ENCODE results near the gene LIMK2.
A peak's percentile ranks its signal among the peaks of the same experiment; 100 is the strongest.

The LIMK2 gene

DNA sequence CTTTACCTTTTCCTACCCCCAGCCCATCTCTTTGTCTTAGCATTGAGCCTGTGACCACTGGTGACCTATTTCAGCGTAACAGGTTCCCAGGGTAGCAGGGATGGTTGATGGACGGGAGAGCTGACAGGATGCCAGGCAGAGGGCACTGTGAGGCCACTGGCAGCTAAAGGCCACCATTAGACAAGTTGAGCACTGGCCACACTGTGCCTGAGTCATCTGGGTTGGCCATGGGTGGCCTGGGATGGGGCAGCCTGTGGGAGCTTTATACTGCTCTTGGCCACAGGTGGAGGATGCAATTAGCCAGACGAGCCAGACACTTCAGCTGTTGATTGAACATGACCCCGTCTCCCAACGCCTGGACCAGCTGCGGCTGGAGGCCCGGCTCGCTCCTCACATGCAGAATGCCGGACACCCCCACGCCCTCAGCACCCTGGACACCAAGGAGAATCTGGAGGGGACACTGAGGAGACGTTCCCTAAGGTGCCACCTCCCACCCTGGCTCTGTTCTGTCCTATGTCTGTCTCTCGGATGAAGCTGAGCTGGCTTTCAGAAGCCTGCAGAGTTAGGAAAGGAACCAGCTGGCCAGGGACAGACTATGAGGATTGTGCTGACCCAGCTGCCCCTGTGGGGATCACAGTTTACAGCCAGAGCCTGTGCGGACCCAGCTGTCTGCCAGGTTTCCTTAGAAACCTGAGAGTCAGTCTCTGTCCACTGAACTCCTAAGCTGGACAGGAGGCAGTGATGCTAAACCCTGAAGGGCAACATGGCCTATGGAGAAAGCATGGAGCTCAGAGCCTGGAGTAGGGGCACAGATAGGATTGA lies 50.4 kb downstream of the LIMK2 start:
- Mint-ChIP-seq H3K4me3 (no peak overlapping the region), H3K4me1 (ENCODE audit: low read depth) (no peaks in the 10 kb centered on the region), H3K36me3 (ENCODE audit: low read depth) (peaks cover 80% of the 10 kb centered on the region), H3K27ac (no peak overlapping the region), H3K9me3 (no peaks in the 10 kb centered on the region), H3K27me3 (no peaks in the 10 kb centered on the region)
- intact Hi-C loops (cut with micrococcal nuclease), result no loop called here

DNA sequence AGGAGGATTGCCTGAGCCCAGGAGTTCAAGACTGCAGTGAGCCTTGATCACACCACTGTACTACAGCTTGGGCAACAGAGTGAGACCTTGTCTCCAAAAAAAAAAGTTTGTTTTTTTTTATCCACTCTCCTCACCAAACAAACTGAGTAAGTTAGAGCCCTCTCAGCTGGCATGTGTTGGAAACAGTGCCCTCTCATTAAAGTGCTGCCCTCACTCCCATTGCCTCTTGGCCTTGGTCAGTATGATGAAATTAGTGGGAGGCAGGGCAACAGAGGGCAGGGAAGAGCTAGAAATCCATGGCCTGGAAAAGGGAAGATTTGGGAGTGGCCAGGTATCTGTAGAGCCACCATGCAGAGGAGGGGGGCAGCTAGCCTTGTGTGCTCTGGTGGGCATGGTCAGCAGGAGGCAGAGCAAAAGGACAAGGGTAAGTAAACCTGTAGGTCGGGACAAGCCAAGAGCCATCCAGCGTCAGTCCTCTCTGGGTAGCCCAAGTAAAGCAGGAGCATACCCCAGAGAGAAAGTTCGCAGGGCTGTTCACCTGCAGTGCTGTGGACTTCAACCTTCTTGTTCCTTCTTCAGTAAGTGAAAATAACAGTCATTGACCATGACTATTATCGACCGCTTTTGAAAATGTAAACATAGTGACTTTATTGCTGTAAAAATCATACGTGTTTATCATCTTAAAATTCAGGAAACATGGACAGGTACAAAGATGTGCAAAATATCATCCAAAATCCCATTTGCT lies 52.0 kb downstream of the LIMK2 start:
- no peaks in the 10 kb centered on the region for H3K4me1 Mint-ChIP-seq (ENCODE audit: low read depth)
- H3K9me3 Mint-ChIP-seq, result no peaks in the 10 kb centered on the region
- H3K27ac Mint-ChIP-seq, result no peak overlapping the region
- no peaks in the 10 kb centered on the region for H3K27me3 Mint-ChIP-seq
- H3K36me3 Mint-ChIP-seq (ENCODE audit: low read depth), result peaks cover 83% of the 10 kb centered on the region
- intact Hi-C loops (cut with micrococcal nuclease), result no loop called here
- H3K4me3 Mint-ChIP-seq, result no peak overlapping the region

DNA sequence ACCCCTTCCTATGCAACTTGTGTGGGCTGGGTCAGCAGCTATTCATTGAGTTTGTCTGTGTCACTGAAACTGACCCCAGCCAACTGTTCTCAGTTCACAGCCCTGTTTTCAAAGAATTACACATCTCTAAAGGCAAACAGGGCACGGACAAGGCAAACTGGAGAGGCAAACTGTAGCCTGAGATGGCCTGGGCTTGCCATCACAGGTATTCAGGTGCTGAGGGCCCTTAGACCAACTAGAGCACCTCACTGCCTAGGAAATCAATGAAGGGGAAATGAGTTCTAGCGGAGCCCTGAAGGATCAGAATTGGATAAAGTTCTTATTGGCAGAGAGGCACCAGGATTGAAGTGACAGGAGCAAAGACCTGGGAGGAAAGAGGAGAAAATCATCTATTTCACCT lies 56.2 kb downstream of the LIMK2 start:
- intact Hi-C loops (cut with micrococcal nuclease), result no loop called here
- Mint-ChIP-seq H3K27ac (no peak overlapping the region), H3K4me3 (no peak overlapping the region), H3K36me3 (ENCODE audit: low read depth) (peaks cover 78% of the 10 kb centered on the region), H3K9me3 (no peaks in the 10 kb centered on the region), H3K27me3 (no peaks in the 10 kb centered on the region), H3K4me1 (ENCODE audit: low read depth) (no peaks in the 10 kb centered on the region)

DNA sequence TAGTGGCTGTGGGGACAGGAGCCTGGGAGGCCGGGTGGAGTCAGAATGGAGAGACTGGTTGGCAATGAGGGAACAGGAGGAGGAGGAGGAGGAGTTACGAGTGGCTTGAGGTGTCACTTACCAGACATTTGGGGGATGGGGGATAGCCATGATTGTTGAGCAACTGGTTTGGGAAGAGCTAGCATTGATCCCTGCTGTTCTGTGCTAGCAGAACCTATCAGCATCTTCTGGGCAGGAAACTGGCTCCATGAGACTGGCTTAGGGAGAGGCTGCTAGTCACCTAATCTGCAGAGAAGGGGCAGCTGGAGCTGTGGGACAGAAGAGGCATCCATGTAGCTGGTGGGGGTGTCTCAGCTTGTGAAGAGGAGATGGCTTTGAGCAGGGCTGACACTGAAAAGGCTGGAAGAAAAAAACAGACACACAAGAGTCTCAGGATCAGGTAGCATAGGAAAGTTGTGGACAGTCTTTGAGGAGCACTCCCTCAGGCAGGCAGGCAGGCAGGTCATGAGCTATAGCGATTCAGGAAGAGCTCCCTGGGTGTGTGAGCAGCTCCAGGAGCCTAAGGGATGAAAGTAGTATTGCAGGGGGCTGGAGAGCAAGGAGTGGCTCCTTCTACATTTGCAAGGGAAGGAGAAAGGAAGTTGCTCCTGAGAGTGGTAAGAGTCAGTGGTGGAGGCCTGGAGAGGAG lies 57.9 kb downstream of the LIMK2 start:
- no peaks in the 10 kb centered on the region for H3K4me1 Mint-ChIP-seq (ENCODE audit: low read depth)
- intact Hi-C loops (cut with micrococcal nuclease), result loop anchor here (5.0 to 10.0 kb wide), 3 partner anchors 58 to 505 kb away; partner anchors contain the start of genes LIMK2 and SMTN
- peaks cover 88% of the 10 kb centered on the region for H3K36me3 Mint-ChIP-seq (ENCODE audit: low read depth)
- H3K27ac Mint-ChIP-seq, result no peak overlapping the region
- no peak overlapping the region for H3K4me3 Mint-ChIP-seq
- H3K9me3 Mint-ChIP-seq, result no peaks in the 10 kb centered on the region
- H3K27me3 Mint-ChIP-seq, result no peaks in the 10 kb centered on the region

DNA sequence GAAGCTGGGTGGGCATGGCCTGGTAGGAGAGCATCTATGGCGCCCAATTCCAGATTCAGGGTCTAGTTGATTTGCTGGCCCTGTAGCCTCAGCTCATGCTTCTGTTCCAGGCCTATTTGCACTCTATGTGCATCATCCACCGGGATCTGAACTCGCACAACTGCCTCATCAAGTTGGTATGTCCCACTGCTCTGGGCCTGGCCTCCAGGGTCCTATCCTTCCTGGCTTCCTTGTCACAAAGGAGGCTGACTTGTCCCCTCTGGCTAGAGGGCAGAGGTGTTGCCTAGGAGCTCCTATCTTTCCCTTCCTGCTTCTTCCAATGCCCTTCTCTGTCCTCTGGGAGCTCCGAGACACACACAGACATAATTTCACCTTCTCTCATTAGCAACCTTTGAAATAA lies 58.9 kb downstream of the LIMK2 start:
- no peak overlapping the region for H3K27ac Mint-ChIP-seq
- H3K36me3 Mint-ChIP-seq (ENCODE audit: low read depth), result peaks cover 94% of the 10 kb centered on the region
- H3K9me3 Mint-ChIP-seq, result no peaks in the 10 kb centered on the region
- H3K27me3 Mint-ChIP-seq, result no peaks in the 10 kb centered on the region
- intact Hi-C loops (cut with micrococcal nuclease), result loop anchor here (5.0 to 10.0 kb wide), 3 partner anchors 59 to 506 kb away; partner anchors contain the start of genes LIMK2 and SMTN
- no peaks in the 10 kb centered on the region for H3K4me1 Mint-ChIP-seq (ENCODE audit: low read depth)
- no peak overlapping the region for H3K4me3 Mint-ChIP-seq

DNA sequence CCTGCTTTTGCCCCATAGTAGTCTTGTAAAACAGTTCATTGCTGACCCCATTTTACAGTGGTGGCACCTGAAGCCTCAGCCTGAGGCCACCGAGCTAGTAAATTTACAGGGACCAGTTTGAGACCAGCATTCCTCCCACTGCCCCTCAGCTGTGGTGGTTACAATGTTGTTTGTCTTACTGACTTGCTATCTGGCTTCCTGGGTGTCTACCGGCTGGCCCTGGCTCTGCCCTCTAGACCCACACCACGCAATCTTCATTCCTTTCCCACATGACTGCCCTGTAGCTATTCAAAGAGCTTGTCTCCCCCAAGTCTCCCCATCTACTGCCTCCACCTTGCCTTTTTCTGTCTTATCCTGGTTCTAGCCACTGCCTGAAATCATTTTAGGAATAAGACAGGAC lies 59.4 kb downstream of the LIMK2 start:
- Mint-ChIP-seq H3K4me3 (no peak overlapping the region), H3K4me1 (ENCODE audit: low read depth) (no peaks in the 10 kb centered on the region), H3K27ac (no peak overlapping the region), H3K36me3 (ENCODE audit: low read depth) (peaks cover 93% of the 10 kb centered on the region), H3K27me3 (no peaks in the 10 kb centered on the region), H3K9me3 (no peaks in the 10 kb centered on the region)
- intact Hi-C loops (cut with micrococcal nuclease), result loop anchor here (5.0 to 10.0 kb wide), 3 partner anchors 59 to 507 kb away; partner anchors contain the start of genes LIMK2 and SMTN

DNA sequence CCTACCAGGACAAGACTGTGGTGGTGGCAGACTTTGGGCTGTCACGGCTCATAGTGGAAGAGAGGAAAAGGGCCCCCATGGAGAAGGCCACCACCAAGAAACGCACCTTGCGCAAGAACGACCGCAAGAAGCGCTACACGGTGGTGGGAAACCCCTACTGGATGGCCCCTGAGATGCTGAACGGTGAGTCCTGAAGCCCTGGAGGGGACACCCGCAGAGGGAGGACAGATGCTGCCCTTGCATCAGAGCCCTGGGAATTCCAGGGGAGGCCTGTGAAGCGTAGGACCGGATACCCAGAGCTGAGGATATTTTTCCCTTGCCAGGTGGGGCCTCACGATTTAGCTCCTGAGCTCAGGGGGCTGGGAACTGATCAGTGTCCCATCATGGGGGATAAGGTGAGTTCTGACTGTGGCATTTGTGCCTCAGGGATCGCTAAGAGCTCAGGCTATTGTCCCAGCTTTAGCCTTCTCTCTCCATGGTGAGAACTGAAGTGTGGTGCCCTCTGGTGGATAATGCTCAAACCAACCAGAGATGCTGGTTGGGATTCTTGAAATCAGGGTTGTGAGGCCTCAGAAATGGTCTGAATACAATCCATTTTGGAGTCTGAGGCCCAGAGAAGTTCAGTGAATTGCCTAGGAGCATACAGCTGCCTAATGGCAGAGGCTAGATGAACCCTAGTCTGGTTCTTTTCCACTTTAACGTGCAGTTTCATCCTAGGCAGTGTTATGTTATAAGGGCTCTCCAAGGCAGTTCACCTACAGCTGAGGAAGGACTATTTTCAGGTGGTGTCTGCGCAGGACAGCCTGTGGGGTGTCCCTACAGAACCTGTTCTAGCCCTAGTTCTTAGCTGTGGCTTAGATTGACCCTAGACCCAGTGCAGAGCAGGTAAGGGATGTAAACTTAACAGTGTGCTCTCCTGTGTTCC lies 60.7 kb downstream of the LIMK2 start:
- no peak overlapping the region for H3K27ac Mint-ChIP-seq
- peaks cover 88% of the 10 kb centered on the region for H3K36me3 Mint-ChIP-seq (ENCODE audit: low read depth)
- H3K4me1 Mint-ChIP-seq (ENCODE audit: low read depth), result no peaks in the 10 kb centered on the region
- intact Hi-C loops (cut with micrococcal nuclease), result loop anchor here (5.0 to 10.0 kb wide), 3 partner anchors 60 to 508 kb away; partner anchors contain the start of genes LIMK2 and SMTN
- no peaks in the 10 kb centered on the region for H3K27me3 Mint-ChIP-seq
- H3K9me3 Mint-ChIP-seq, result no peaks in the 10 kb centered on the region
- no peak overlapping the region for H3K4me3 Mint-ChIP-seq

DNA sequence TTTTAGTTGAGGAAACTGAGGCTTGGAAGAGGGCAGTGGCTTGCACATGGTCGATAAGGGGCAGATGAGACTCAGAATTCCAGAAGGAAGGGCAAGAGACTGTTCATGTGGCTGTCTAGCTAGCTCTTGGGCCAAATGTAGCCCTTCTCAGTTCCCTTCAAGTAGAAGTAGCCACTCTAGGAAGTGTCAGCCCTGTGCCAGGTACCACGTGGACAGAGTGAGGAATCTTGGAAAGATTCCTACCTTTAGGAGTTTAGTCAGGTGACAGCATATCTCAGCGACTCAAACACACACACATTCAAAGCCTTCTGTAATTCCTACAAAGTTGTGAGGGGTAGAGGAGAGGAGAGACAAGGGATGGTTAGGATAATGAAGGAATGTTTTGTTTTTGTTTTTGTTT lies 61.9 kb downstream of the LIMK2 start:
- H3K27me3 Mint-ChIP-seq, result no peaks in the 10 kb centered on the region
- peaks cover 86% of the 10 kb centered on the region for H3K36me3 Mint-ChIP-seq (ENCODE audit: low read depth)
- intact Hi-C loops (cut with micrococcal nuclease), result loop anchor here (5.0 to 10.0 kb wide), 3 partner anchors 62 to 509 kb away; partner anchors contain the start of genes LIMK2 and SMTN
- no peak overlapping the region for H3K4me3 Mint-ChIP-seq
- no peak overlapping the region for H3K27ac Mint-ChIP-seq
- H3K4me1 Mint-ChIP-seq (ENCODE audit: low read depth), result no peaks in the 10 kb centered on the region
- no peaks in the 10 kb centered on the region for H3K9me3 Mint-ChIP-seq

DNA sequence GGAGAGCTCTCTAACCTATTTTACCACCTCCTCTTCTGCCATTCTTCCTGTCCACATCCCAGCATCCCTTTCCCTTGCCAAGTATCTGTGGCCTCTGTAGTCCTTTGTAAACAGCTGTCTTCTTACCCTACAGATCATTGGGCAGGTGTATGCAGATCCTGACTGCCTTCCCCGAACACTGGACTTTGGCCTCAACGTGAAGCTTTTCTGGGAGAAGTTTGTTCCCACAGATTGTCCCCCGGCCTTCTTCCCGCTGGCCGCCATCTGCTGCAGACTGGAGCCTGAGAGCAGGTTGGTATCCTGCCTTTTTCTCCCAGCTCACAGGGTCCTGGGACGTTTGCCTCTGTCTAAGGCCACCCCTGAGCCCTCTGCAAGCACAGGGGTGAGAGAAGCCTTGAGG lies 62.9 kb downstream of the LIMK2 start:
- H3K27me3 Mint-ChIP-seq, result no peaks in the 10 kb centered on the region
- H3K27ac Mint-ChIP-seq, result no peak overlapping the region
- no peak overlapping the region for H3K4me3 Mint-ChIP-seq
- intact Hi-C loops (cut with micrococcal nuclease), result loop anchor here (10.0 kb wide), 2 partner anchors 190 to 510 kb away; partner anchors contain the start of gene SMTN
- H3K36me3 Mint-ChIP-seq (ENCODE audit: low read depth), result peaks cover 88% of the 10 kb centered on the region
- no peaks in the 10 kb centered on the region for H3K9me3 Mint-ChIP-seq
- no peaks in the 10 kb centered on the region for H3K4me1 Mint-ChIP-seq (ENCODE audit: low read depth)

DNA sequence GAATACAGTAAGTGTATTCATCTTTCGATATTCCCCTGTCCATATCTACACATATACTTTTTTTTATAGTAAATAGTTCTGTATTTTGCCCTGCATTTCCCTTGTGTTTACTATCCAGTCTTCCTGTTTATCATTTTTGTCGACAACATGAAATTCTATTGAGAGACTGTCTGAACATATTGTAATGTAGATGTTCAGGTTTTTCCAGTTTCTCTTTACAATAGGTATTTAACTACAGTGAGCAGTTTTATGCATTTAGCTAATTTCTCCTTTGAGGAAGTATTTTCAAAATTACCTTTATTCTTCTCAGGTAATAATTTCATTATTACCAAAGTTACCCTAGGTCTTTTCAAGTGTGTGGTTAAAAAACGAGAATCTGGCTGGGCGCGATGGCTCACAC lies 63.5 kb downstream of the LIMK2 start:
- Mint-ChIP-seq H3K27ac (no peak overlapping the region), H3K27me3 (no peaks in the 10 kb centered on the region), H3K4me3 (no peak overlapping the region), H3K4me1 (ENCODE audit: low read depth) (no peaks in the 10 kb centered on the region), H3K9me3 (no peaks in the 10 kb centered on the region), H3K36me3 (ENCODE audit: low read depth) (peaks cover 88% of the 10 kb centered on the region)
- intact Hi-C loops (cut with micrococcal nuclease), result loop anchor here (10.0 kb wide), 2 partner anchors 191 to 511 kb away; partner anchors contain the start of gene SMTN

DNA sequence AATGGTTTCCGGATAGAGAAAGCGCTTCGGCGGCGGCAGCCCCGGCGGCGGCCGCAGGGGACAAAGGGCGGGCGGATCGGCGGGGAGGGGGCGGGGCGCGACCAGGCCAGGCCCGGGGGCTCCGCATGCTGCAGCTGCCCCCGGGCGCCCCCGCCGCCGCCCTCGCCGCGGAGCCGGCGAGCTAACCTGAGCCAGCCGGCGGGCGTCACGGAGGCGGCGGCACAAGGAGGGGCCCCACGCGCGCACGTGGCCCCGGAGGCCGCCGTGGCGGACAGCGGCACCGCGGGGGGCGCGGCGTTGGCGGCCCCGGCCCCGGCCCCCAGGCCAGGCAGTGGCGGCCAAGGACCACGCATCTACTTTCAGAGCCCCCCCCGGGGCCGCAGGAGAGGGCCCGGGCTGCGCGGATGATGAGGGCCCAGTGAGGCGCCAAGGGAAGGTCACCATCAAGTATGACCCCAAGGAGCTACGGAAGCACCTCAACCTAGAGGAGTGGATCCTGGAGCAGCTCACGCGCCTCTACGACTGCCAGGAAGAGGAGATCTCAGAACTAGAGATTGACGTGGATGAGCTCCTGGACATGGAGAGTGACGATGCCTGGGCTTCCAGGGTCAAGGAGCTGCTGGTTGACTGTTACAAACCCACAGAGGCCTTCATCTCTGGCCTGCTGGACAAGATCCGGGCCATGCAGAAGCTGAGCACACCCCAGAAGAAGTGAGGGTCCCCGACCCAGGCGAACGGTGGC lies 64.5 kb downstream of the LIMK2 start:
- H3K27me3 Mint-ChIP-seq, result no peaks in the 10 kb centered on the region
- intact Hi-C loops (cut with micrococcal nuclease), result loop anchor here (10.0 kb wide), 2 partner anchors 192 to 512 kb away; partner anchors contain the start of gene SMTN
- H3K4me1 Mint-ChIP-seq (ENCODE audit: low read depth), result no peaks in the 10 kb centered on the region
- H3K4me3 Mint-ChIP-seq, result no peak overlapping the region
- H3K9me3 Mint-ChIP-seq, result no peaks in the 10 kb centered on the region
- H3K36me3 Mint-ChIP-seq (ENCODE audit: low read depth), result peaks cover 90% of the 10 kb centered on the region
- no peak overlapping the region for H3K27ac Mint-ChIP-seq

DNA sequence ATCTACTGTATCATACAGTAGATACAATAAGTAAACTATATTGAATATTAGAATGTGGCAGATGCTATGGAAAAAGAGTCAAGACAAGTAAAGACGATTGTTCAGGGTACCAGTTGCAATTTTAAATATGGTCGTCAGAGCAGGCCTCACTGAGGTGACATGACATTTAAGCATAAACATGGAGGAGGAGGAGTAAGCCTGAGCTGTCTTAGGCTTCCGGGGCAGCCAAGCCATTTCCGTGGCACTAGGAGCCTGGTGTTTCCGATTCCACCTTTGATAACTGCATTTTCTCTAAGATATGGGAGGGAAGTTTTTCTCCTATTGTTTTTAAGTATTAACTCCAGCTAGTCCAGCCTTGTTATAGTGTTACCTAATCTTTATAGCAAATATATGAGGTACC lies 65.6 kb downstream of the LIMK2 start:
- no peaks in the 10 kb centered on the region for H3K4me1 Mint-ChIP-seq (ENCODE audit: low read depth)
- H3K4me3 Mint-ChIP-seq, result no peak overlapping the region
- H3K36me3 Mint-ChIP-seq (ENCODE audit: low read depth), result peaks cover 91% of the 10 kb centered on the region

More for the DNA sequence above, 65.6 kb downstream of the LIMK2 start:
- peak overlapping the region; percentile 30 for H3K27ac Mint-ChIP-seq
- intact Hi-C loops (cut with micrococcal nuclease), result loop anchor here (10.0 kb wide), 2 partner anchors 193 to 513 kb away; partner anchors contain the start of gene SMTN
- no peaks in the 10 kb centered on the region for H3K9me3 Mint-ChIP-seq
- no peaks in the 10 kb centered on the region for H3K27me3 Mint-ChIP-seq

Measured in dendritic cell treated with granulocyte-macrophage colony-stimulating factor and Interleukin-4, amounts not matched to agents 40 ng/mL and 50 ng/mL, for 4 days (primary cell).